ENCODE results near the gene GOT2.
A peak's percentile ranks its signal among the peaks of the same experiment; 100 is the strongest.
"Not testable (repeated sequence)": the region's sequence is repeated elsewhere in the genome, so short reads cannot be mapped to it uniquely, and the experiment has no call there.

The GOT2 gene

GRCh38 chr16:58716468-58716867 lies 17.6 kb downstream of the GOT2 start:
- no peak for DNase-seq

DNA sequence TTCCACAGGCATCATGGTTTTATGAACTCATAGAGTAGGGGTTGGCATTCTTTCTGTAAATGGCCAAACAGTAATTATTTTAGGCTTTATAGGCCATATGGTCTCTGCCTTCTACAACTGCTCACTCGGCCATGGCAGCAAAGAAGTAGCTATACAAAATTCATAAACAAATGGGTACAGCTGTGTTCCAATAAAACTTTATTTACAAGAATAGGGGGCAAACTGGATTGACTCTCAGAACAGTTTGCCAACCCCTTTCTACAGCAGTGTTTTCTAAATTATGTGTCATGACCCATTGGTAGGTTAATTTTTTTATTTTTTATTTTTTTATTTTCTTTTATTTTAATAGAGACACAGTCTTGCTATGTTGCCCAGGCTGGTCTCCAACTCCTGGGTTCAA lies 20.4 kb downstream of the GOT2 start:
- DNase-seq: no peak

DNA sequence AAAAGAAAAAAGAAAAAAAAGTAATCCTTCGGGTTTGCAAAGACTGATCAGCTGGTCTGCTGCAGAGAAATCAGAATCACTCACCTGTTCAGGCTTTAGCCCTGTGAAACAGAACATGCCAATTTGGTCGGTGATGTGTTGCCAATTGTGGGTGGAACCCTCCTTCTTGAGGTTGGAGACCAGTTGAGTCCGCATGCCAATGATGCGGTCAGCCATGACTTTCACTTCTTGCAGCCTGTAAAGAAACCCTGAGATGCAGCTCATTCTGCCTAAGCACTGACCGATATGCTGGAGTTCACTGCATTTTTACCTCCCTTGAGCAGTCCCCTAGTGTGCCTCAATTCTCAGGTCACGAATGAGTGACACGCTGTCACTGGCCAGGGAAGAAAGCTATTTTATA lies 24.8 kb downstream of the GOT2 start:
- DNase-seq: no peak

DNA sequence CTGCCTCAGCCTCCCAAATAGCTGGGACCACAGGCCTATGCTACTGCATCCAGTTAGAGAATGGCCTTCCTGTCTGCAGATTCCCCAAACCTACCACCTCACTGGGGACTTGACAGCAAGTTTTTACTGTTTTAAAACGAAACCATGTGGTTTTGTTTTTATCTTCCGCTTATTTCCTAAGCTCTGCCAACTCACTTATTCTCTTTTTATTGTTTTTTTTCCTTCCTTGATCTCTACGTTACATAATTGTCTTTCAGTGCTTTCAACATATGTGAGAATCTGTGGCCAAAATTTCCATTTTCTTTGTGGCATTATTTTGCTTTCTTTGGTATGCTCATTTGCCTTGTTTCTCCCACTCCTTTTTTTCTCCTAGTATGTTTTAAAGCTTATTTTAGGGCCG lies 35.0 kb downstream of the GOT2 start:
- DNase-seq: no peak

DNA sequence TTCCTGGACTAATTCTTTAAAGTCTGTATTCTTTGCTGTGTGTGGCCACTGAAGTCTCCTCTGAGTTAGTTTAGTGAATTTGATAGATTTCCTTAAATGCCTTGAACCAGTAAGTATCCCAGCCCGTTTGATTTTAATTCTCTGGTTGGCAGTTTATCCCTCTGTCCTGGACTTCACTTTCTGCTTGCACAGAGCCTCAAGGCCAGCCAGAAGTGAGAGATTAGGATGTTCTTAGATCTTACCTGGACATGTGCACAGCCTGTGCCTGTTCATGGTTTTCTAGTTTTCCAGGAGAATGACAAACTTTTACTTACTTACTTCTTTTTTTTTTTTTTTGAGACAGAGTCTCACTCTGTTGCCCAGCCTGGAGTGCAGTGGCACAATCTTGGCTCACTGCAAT lies 38.7 kb downstream of the GOT2 start:
- no peak for DNase-seq

- DNase-seq: no peak
Measured at GRCh38 chr16:58692450-58692849, 41.7 kb downstream of the GOT2 start.

DNA sequence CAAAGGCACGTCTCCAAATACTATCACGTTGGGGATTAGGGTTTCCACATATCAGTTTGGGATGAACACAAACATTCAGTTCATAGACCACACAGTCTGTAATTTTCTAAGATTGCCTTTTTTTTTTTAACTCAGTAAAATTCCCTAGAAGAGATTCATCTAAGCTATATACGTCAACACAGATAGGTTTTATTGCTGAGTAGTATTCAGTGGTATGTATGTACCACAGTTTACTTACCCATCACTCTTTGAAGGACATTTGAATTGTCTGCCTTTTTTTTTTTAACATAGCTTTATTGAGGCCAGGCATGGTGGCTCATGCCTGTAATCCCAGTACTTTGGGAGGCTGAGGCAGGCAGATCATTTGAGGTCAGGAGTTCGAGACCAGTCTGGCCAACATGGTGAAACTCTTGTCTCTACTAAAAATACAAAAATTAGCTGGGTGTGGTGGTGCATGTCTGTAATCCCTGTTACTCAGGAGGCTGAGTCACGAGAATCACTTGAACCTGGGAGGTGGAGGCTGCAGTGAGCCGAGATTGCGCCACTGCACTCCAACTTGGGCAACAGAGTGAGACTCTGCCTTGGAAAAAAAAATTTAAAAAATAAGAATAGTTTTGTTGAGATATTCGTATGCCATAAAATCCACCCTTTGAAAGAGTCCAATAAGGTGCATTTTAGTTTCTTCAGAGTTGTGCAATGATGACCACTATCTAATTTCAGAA lies 47.0 kb downstream of the GOT2 start:
- not testable (repeated sequence) for DNase-seq

- no peak for DNase-seq
Measured at GRCh38 chr16:58685084-58685449, 49.0 kb downstream of the GOT2 start.

- peak; percentile 55 for DNase-seq
Measured at GRCh38 chr16:58684354-58685083, 49.6 kb downstream of the GOT2 start, which contains the start of gene SLC38A7. TSS of gene SLC38A7 (minus strand) at chr16:58684770. CDS start at chr16:58680126, 4,644 bp downstream.

- no peak for DNase-seq
Measured at GRCh38 chr16:58684001-58684353, 50.1 kb downstream of the GOT2 start.

DNA sequence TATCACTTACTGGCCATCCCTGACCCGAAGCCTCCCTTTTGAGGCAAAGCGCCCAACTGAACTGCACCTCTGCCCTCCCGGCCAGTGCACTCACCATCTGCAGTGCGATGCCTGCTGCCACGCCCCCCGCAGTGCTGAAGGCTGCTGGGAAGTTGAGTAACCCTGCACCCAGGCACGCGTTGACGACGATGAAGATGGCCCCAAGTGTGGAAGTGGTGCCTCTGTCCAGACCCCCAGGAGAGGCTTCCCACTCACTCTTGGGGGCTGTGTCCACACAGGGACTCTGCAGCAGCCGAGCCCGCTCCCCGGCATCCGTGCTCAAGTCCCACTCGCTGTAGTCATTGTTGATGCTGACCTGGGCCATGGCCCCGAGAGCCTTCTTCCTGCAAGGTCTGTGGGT lies 54.4 kb downstream of the GOT2 start:
- no peak for DNase-seq

DNA sequence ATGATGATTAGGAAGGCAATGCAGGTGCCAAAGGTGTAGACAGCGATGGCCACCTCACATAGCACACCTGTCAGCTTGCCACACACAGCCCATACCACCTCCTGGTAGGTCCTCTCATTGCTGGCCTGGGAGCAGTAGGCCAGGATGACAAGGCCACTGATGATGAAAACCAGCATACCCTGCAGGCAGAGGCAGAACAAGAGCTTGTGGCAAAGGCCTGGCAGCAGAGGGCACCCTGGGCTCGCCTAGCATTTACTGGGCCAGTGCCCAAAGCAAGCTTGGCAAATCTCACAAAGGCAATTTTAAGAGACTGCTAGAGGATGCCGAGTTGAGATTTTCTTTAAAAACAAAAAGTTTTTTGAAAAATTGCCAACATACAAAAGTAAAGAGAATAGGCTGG lies 55.4 kb downstream of the GOT2 start:
- DNase-seq: no peak

DNA sequence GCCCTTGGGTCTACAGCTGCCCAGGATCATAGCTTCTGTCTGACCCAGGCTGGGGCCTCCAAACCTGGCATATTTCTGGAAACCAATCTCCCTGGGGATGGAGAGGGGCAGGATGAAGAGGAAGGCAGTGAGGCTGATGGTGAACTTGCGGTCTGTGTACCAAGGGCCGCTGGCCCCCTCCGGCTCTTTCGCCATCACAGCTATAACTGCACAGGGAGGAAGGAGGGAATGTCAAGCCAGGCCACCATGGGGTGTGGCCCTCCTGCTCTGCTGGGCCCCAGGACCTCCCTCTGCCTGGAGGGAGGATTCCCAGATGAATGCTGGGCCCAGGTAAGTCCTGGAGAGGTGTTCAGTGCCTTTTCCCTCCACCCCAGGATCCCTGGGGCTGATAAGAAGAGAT lies 55.8 kb downstream of the GOT2 start:
- no peak for DNase-seq

GRCh38 chr16:58670946-58671583 lies 63.1 kb downstream of the GOT2 start:
- DNase-seq: no peak

DNA sequence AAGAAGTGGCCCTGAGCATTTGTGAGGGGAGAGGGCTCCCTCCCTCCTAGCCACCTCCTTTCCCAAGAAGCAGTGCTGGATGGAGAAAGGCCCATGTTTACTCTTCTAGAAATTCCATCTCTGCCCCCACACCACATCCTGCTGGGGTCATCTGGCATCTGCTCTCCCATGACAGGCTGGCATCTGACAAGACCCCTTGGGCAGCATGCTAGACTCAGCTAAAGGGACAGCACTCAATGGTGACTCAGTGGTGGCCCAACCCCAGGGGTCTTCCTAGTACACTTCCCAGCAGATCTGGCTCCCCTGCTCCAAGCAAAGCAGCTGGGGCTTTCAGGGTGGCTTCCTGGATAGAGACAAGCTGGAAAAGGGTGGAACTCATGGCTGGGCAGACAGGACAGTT lies 63.9 kb downstream of the GOT2 start:
- DNase-seq: no peak

- no peak for DNase-seq
Measured at GRCh38 chr16:58665200-58665599, 68.9 kb downstream of the GOT2 start.

DNA sequence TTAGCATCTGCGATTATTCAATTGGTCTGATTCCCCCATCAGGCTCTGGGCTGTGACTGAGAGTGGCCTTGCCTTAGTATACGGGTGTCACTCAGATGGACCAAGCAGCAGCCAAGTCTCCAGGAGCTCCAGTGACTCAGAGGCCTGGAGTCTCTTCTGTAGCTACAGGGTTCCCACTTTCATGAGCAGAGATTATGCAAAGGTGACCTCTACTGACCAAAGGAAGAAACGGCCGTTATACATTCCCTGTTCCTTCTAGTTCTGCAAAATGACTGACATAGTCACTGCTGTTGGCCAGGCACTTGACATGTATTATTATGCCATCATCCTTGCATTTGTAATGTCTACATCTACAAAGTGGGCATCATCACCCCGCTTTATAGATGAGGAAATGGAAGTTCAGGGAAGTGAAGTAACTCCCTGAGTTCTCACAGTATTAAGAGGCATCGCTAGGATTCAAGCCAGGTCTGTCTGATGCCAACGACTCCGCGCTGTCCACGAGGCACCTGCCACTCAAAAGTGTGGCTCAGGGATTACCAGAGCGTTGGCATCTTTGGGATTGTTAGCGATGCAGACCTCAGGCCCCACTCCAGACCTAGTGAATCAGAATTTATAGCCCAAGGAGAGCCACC lies 72.8 kb downstream of the GOT2 start:
- no peak for DNase-seq

DNA sequence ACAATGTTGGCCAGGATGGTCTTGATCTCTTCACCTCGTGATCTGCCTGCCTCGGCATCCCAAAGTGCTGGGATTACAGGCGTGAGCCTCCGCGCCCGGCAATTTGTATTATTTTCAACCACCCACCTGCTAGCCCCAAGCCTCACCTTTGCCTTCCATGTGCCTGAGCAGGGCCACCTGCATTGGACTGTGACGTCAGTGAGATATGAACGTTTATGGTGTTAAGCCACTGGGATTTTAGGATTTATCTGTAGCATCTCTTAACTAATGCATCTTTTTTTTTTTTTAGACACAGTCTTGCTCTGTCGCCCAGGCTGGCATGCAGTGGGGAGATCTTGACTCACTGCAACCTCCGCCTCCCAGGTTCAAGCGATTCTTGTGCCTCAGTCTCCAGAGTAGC lies 74.2 kb downstream of the GOT2 start:
- DNase-seq: not testable (repeated sequence)

DNA sequence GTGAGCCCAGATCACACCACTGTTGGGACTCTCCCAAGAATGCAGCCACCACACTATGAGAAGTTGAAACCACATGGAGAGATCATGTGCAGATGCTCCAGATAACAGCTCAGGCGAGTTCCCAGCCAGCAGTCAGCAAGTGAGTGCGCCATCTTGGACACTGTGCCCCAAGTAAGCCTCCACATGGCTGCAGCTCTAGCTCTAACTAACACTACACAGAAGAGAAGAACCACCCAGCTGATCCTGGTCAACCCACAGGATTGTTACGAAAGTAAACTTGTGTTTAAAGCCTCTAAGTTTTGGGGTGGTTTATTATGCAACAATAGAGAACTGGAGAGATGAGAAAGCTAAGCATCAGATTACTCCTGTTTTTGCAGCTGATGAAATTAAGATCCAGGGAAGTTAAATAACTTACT lies 75.3 kb downstream of the GOT2 start:
- DNase-seq: no peak
